IPS-18a (cell line): ENCODE results near the gene CPAMD8.

Experiments
- H3K27ac ChIP-seq: one replicate; pipeline ENCODE4 v1.5.1; 2013; ENCODE audit warnings: low read length
- H3K27me3 ChIP-seq: one replicate; pipeline ENCODE4 v1.6.1; 2013; ENCODE audit warnings: mild to moderate bottlenecking, low read length; ENCODE audit not compliant: control insufficient read depth, insufficient read depth
- H3K36me3 ChIP-seq: one replicate; pipeline ENCODE4 v1.6.1; 2013; ENCODE audit warnings: low read depth, low read length; ENCODE audit not compliant: control insufficient read depth
- H3K4me1 ChIP-seq: one replicate; pipeline ENCODE4 v1.6.1; 2013; ENCODE audit warnings: low read depth, low read length; ENCODE audit not compliant: control insufficient read depth
- H3K4me3 ChIP-seq: one replicate; pipeline ENCODE4 v1.5.1; 2013; ENCODE audit warnings: low read length
- H3K9ac ChIP-seq: one replicate; pipeline ENCODE4 v1.6.1; 2013; ENCODE audit warnings: mild to moderate bottlenecking, low read length, moderate library complexity
- H3K9me3 ChIP-seq: one replicate; pipeline ENCODE4 v1.6.1; 2013; ENCODE audit warnings: low read depth, low read length; ENCODE audit not compliant: control insufficient read depth

CPAMD8 gene

DNA sequence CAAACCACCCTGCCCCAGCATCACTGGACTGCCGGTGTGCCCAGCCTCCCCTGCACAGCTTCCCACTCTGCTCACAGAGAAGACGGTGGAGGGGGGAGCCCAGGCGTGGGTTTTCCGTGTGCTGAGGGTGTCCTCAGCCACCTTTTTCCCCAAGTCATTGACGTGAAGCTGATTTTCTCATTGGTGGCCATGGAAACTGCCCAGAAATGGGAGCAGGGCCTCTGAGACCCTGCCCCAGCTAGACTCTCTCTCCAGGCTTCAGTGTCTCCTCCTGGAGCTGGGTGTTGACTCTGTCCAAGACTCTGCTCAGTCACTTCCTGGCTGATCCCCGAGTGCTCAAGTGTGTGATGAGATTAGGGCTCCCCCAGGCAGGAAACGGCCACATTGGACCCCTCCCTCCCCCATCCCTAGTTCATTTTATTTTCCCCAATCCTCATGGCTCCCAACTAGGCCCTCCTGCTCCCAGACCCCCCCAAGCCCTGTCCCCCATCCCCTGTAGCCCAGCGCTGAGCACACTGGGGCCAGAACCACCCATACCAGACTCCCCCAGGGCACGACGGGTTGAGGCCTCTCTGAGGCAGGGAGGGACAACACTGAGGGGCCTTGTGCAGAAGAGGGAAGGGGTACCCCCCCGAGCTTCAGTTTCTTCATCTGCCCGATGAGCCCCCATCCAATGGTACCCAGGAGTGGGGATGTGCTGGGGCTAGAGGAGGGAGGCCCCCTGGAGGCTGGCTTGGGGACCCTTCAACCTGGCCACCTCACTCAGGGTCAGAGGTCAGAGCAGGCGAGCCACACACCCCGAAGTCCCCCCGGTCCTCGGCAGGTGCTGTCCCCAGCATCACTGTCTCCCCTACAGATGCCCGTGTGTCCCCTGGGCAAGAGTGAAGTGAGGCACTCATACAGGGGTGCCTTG lies 139.0 kb downstream of the CPAMD8 start:
- H3K27ac ChIP-seq, result no peak overlapping the region

DNA sequence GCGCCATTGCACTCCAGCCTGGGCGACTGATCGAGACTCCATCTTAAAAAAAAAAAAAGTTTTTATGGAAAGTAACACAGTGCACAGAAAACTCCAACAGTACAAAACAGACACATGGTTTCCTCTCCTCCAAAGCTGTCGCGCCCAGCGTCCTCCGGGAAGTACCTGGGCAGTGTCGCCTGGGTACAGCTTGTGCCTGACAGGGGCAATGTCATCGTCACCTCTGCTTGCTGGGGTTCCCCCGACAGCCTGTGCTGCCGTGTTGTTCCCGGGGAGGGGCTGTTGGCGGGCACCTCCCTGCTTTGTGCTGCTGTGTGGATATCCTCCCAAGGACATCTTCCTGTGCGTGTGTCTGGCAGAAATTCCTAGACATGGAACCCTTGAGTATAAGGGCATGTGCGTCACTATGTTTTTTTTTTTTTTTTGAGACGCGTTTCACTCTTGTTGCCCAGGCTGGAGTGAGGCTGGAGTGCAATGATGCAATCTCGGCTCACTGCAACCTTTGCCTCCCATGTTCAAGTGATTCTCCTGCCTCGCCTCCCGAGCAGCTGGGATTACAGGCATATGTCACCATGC lies 140.2 kb downstream of the CPAMD8 start:
- Histone ChIP-seq H3K9ac (no peak overlapping the region), H3K27ac (no peak overlapping the region)

More for the DNA sequence above, 139.0 kb downstream of the CPAMD8 start:
- H3K9ac ChIP-seq, result no peak overlapping the region
- H3K9me3 ChIP-seq, result no peaks in the 10 kb centered on the region
- no peaks in the 10 kb centered on the region for H3K4me1 ChIP-seq
- no peaks in the 10 kb centered on the region for H3K36me3 ChIP-seq
- no peaks in the 10 kb centered on the region for H3K27me3 ChIP-seq
- no peak overlapping the region for H3K4me3 ChIP-seq

DNA sequence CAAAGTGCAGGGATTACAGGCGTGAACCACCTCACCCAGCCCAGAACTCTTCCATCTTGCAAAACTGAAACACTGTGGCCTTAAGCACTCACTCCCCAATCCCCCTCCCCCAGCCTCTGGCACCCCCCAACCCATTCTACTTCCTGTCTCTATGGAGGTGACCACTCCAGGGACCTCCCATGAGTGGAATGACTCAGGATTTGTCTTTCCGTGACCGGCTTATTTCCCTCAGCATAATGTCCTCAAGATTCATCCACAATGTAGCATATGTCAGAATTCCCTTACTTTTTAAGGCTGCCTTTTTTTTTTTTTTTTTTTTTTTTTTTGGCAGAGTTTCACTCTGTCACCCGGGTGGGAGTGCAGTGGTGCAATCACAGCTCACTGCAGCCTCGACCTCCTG lies 141.4 kb downstream of the CPAMD8 start:
- Histone ChIP-seq H3K4me1 (no peaks in the 10 kb centered on the region), H3K9ac (no peak overlapping the region), H3K36me3 (no peaks in the 10 kb centered on the region)

More for the DNA sequence above, 140.2 kb downstream of the CPAMD8 start:
- no peak overlapping the region for H3K4me3 ChIP-seq
- no peaks in the 10 kb centered on the region for H3K36me3 ChIP-seq
- H3K4me1 ChIP-seq, result no peaks in the 10 kb centered on the region
- peaks cover 4% of the 10 kb centered on the region for H3K9me3 ChIP-seq
- H3K27me3 ChIP-seq, result no peaks in the 10 kb centered on the region

DNA sequence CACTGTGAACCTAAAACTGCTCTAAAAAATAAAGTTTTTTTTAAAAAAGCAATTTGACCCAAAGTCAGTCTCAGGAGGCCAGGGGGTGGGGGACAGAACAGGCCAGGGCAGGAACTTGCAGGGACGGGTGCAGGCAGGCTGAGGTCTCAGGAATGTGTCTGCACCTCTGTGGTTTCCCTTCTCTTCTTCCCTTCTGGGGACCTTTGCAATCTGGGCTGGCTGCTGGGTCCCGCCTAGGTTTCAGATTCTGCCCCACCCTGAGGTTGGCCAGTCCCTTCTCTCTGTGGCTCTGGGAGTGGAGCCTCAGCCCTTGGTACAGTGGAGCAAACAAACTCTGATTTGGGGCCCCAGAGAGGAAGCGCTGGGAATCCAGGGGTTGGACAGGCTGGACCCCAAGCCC lies 143.1 kb downstream of the CPAMD8 start:
- no peaks in the 10 kb centered on the region for H3K27me3 ChIP-seq
- H3K4me3 ChIP-seq, result no peak overlapping the region
- peaks cover 4% of the 10 kb centered on the region for H3K9me3 ChIP-seq
- peaks cover 11% of the 10 kb centered on the region for H3K36me3 ChIP-seq
- H3K4me1 ChIP-seq, result no peaks in the 10 kb centered on the region
- no peak overlapping the region for H3K9ac ChIP-seq
- H3K27ac ChIP-seq, result no peak overlapping the region

More for the DNA sequence above, 141.4 kb downstream of the CPAMD8 start:
- Histone ChIP-seq H3K27ac (no peak overlapping the region), H3K27me3 (no peaks in the 10 kb centered on the region), H3K9me3 (peaks cover 4% of the 10 kb centered on the region), H3K4me3 (no peak overlapping the region)

DNA sequence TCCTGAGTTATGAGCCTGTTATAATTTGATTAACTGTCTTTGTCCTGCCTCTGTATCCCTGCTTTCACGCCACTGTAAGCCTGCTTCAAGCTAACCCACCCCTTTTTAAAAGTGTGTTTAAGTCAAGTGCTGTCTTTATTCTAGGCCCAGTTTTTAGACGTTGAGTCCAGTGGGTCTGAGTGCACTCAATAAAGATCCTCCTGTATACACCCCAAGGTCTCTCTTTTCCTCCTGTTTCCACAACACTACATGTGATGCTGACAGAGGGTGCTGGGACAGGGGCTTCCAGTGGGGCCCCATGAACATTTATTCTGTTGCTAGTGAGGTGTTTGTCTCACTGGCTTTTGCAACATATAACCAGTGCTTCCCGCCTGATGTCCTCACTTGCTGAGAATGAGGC lies 144.5 kb downstream of the CPAMD8 start:
- H3K27ac ChIP-seq, result no peak overlapping the region
- H3K4me1 ChIP-seq, result no peaks in the 10 kb centered on the region
- peaks cover 4% of the 10 kb centered on the region for H3K9me3 ChIP-seq
- no peak overlapping the region for H3K9ac ChIP-seq
- H3K36me3 ChIP-seq, result peaks cover 24% of the 10 kb centered on the region
- H3K4me3 ChIP-seq, result no peak overlapping the region
- no peaks in the 10 kb centered on the region for H3K27me3 ChIP-seq

DNA sequence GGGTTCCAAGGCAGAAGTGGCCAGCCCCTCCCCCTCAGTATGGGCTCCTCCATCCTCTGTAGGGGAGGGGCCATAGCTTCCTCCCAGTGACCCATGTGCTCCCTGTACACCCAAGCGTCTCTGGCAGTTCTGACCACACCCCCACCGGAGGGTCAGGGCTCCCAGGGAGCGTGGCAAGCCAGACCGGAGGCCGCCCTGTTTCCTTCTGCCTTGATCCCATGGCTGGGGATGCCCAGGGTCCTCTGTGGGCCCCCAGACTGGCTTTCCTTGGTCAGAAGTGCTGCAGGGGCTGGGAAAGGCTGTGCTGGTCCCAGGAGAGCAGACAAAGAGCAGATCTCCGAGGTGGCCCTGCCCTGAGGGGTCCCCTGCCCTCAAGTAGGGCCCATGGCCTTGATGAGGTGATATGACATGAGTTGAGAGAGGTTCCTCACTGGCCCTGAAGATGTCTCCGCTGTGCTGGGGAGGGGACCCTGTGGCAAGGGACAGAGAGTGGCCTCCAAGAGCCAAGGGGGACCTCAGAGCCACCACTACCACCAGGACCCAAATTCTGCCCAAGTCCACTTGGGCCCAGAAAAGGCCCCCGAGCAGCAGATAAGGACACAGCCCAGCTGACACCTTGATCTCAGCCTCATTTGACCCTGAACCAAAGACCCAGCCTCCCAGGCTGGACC lies 145.6 kb downstream of the CPAMD8 start:
- Histone ChIP-seq H3K27me3 (no peaks in the 10 kb centered on the region), H3K4me3 (no peak overlapping the region), H3K9me3 (peaks cover 4% of the 10 kb centered on the region), H3K36me3 (peaks cover 34% of the 10 kb centered on the region), H3K27ac (no peak overlapping the region), H3K9ac (no peak overlapping the region), H3K4me1 (no peaks in the 10 kb centered on the region)

DNA sequence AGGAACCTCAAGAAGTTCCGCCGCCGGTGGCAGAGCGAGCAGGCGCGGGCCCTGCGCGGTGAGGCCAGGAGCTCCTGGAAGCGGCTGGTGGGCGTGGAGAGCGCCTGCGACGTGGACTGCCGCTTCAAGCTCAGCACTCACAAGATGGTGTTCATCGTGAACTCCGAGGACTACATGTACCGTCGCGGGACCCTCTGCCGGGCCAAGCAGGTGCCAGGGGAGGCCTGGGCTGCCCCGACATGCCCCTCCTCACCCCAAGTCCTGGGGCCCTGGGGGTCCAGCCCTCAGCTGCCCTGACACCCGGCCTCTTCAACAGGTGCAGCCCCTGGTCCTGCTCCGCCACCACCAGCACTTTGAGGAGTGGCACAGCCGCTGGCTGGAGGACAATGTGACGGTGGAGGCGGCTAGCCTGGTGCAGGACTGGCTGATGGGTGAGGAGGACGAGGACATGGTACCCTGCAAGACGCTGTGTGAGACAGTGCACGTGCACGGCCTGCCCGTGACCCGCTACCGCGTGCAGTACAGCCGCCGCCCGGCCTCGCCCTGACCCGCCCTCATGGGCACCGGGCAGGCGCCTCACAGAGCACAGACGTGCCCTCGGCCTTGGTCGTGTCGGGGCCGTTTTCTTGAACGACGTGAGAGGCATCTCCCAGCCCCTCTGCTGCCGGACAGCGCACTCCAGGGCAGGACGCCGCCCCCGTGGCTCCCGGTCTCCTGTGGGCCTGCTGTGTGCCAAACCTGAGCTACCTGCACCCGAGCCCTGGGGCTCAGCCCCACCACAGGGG lies 148.2 kb downstream of the CPAMD8 start:
- peaks cover 4% of the 10 kb centered on the region for H3K9me3 ChIP-seq
- no peak overlapping the region for H3K27ac ChIP-seq
- H3K9ac ChIP-seq, result no peak overlapping the region
- H3K36me3 ChIP-seq, result peaks cover 38% of the 10 kb centered on the region
- H3K4me3 ChIP-seq, result no peak overlapping the region
- H3K4me1 ChIP-seq, result no peaks in the 10 kb centered on the region
- no peaks in the 10 kb centered on the region for H3K27me3 ChIP-seq

DNA sequence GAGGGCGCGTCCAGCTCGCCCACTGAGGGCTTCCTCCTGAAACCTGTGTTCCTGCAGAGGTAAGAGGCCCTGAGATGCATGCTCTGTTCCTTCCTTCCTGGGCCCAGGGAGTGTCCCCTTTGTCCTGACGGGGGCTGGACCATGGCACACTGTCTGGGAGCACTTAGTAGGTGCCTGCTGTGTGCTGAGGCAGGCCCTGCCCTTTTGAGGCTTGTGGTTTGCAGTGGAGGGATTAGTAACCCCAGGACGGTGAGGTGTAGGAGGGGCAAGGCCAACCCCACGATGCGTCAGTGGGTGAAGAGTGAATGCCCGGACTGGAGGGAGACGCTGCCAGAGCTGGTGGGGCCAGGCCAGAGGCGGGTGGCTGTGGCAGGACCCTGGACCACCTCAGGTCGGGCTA lies 149.0 kb downstream of the CPAMD8 start:
- no peak overlapping the region for H3K4me3 ChIP-seq
- no peaks in the 10 kb centered on the region for H3K27me3 ChIP-seq
- H3K9me3 ChIP-seq, result peaks cover 4% of the 10 kb centered on the region
- no peak overlapping the region for H3K9ac ChIP-seq
- H3K4me1 ChIP-seq, result no peaks in the 10 kb centered on the region
- peaks cover 46% of the 10 kb centered on the region for H3K36me3 ChIP-seq
- no peak overlapping the region for H3K27ac ChIP-seq

DNA sequence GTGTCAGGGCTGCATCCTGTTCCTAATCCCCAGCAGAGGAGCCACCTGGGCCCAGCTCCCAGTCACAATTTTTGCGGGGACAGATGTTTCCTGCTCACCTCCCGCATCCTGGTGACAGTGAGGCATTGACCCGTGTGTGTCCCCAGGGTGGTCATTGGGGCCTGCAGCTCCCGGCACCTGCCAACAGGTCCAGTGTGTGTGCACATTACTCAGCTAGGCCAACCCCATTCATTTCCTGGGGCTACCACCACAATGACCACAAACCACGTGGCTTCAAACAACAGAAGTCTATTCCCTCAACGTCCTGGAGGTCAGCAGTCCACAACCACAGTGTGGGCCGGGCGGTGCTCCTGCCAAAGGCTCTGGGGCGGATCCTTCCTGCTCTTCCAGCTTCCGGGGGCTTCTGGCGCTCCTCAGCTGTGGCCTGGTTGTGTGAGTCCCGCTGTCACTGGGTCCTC lies 149.7 kb downstream of the CPAMD8 start:
- no peaks in the 10 kb centered on the region for H3K4me1 ChIP-seq
- no peak overlapping the region for H3K27ac ChIP-seq
- H3K36me3 ChIP-seq, result peaks cover 48% of the 10 kb centered on the region
- H3K9me3 ChIP-seq, result no peaks in the 10 kb centered on the region
- no peak overlapping the region for H3K4me3 ChIP-seq
- no peaks in the 10 kb centered on the region for H3K27me3 ChIP-seq
- no peak overlapping the region for H3K9ac ChIP-seq

DNA sequence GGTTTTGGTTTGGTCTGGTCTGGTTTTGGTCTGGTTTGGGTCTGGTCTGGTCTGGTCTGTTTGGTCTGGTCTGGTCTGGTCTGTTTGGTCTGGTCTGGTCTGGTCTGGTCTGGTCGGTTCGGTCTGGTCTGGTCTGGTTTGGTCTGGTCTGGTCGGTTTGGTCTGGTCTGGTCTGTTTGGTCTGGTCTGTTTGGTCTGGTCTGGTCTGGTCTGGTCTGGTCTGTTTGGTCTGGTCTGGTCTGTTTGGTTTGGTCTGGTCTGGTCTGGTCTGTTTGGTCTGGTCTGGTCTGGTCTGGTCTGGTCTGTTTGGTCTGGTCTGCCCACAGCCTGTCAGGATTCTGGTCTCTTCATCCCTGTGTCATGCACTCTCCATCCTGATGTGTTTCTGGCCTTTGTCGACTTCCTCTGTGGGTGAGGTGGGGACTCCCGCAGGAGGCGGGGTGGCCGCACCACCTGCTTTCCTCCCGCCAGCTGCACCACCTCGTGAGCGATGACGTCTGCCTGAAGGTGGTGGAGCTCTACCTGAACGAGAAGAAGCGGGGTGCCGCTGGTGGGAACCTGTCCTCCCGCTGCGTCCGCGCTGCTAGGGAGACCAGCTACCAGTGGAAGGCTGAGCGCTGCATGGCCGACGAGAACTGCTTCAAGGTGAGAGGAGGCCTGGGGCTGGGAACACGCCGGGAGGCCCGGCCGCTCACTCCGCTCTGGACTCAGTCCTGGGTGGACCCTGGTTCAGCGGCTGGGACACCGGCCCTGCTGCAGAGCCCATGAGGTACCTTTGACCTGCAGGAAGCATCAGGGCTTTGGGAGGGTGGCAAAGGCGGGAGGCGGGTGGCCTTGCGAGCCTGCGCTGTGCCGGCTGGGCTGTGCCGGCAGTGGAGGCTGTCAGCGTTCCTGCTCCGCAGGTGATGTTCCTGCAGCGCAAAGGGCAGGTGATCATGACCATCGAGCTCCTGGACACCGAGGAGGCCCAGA lies 150.7 kb downstream of the CPAMD8 start:
- Histone ChIP-seq H3K27ac (no peak overlapping the region), H3K4me1 (no peaks in the 10 kb centered on the region), H3K9me3 (no peaks in the 10 kb centered on the region), H3K36me3 (peaks cover 59% of the 10 kb centered on the region), H3K4me3 (no peak overlapping the region), H3K9ac (no peak overlapping the region), H3K27me3 (no peaks in the 10 kb centered on the region)
